Ishikawa (cell line): ENCODE results near the gene PHF19.

ENCODE experiments used
- CEBPB ChIP-seq: IDR thresholded peaks from 2 replicates; pipeline ENCODE4 v1.6.1; 2012
- CREB1 ChIP-seq: IDR thresholded peaks from 2 replicates; pipeline ENCODE4 v1.6.1; 2012; ENCODE audit warnings: low read depth
- EGR1 ChIP-seq: IDR thresholded peaks from 2 replicates; pipeline ENCODE4 v1.6.1; 2012
- EP300 ChIP-seq: IDR thresholded peaks from 2 replicates; pipeline ENCODE4 v1.6.1; 2012; ENCODE audit warnings: borderline replicate concordance
- FOXM1 ChIP-seq: IDR thresholded peaks from 2 replicates; pipeline ENCODE4 v1.6.1; 2012; ENCODE audit warnings: low read depth, borderline replicate concordance
- RAD21 ChIP-seq: IDR thresholded peaks from 2 replicates; pipeline ENCODE4 v1.6.1; 2012; ENCODE audit warnings: low read depth
- TAF1 ChIP-seq: IDR thresholded peaks from 2 replicates; pipeline ENCODE4 v1.6.1; 2012; ENCODE audit warnings: low read depth, mild to moderate bottlenecking
- TCF12 ChIP-seq: IDR thresholded peaks from 2 replicates; pipeline ENCODE4 v1.6.1; 2012; ENCODE audit warnings: low read depth
- TEAD4 ChIP-seq: IDR thresholded peaks from 2 replicates; pipeline ENCODE4 v1.6.1; 2012
- YY1 ChIP-seq: IDR thresholded peaks from 2 replicates; pipeline ENCODE4 v1.6.1; 2012; ENCODE audit warnings: low read depth
- TF ChIP-seq, protein P1 (sequence below): IDR thresholded peaks from 2 replicates; pipeline ENCODE4 v1.6.1; 2012
- TF ChIP-seq, protein P2 (sequence below): IDR thresholded peaks from 2 replicates; pipeline ENCODE4 v1.6.1; 2012; ENCODE audit warnings: low read depth, mild to moderate bottlenecking

DNA sequence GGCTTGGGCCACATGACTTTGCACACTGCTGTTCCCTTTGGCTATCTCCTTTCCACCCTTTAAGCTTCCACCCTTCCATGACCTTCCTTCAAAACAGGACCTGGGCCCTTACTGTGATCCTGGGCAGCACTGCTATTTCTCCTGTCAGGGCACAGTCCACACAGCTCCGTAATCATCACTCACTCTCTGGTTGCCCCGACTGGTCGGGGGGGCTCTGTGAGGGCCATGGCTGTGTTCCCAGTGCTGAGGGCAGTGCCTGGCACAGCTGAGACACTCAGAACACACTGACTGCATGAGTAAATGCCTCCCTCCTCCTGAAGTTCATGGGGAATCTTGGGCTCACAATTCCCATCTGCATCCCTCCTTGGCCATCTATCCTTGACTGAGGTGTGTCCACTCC lies 37.4 kb upstream of the PHF19 start:
- TF ChIP-seq TAF1, result no peak
- TF ChIP-seq, protein P1, sequence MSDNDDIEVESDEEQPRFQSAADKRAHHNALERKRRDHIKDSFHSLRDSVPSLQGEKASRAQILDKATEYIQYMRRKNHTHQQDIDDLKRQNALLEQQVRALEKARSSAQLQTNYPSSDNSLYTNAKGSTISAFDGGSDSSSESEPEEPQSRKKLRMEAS, result no peak
- TF ChIP-seq TEAD4, result no peak
- TF ChIP-seq, protein P2, sequence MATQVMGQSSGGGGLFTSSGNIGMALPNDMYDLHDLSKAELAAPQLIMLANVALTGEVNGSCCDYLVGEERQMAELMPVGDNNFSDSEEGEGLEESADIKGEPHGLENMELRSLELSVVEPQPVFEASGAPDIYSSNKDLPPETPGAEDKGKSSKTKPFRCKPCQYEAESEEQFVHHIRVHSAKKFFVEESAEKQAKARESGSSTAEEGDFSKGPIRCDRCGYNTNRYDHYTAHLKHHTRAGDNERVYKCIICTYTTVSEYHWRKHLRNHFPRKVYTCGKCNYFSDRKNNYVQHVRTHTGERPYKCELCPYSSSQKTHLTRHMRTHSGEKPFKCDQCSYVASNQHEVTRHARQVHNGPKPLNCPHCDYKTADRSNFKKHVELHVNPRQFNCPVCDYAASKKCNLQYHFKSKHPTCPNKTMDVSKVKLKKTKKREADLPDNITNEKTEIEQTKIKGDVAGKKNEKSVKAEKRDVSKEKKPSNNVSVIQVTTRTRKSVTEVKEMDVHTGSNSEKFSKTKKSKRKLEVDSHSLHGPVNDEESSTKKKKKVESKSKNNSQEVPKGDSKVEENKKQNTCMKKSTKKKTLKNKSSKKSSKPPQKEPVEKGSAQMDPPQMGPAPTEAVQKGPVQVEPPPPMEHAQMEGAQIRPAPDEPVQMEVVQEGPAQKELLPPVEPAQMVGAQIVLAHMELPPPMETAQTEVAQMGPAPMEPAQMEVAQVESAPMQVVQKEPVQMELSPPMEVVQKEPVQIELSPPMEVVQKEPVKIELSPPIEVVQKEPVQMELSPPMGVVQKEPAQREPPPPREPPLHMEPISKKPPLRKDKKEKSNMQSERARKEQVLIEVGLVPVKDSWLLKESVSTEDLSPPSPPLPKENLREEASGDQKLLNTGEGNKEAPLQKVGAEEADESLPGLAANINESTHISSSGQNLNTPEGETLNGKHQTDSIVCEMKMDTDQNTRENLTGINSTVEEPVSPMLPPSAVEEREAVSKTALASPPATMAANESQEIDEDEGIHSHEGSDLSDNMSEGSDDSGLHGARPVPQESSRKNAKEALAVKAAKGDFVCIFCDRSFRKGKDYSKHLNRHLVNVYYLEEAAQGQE, result no peak
- no peak for TF ChIP-seq EP300
- TF ChIP-seq CEBPB, result no peak
- no peak for TF ChIP-seq RAD21
- no peak for TF ChIP-seq FOXM1
- no peak for TF ChIP-seq YY1
- TF ChIP-seq EGR1, result no peak
- TF ChIP-seq TCF12, result no peak
- TF ChIP-seq CREB1, result no peak
